H9 (cell line): ENCODE data around the gene HDAC7. TPM values are rescaled to one million over a fixed set of nuclear protein-coding genes. Genes with fewer than 3 reads are reported as not detected.

Experiments used
- DNase-seq: peaks from one replicate; pipeline ENCODE4 v3.0.0-alpha.2; 2017
- H2AFZ ChIP-seq: one replicate; pipeline ENCODE4 v1.6.1; 2013; ENCODE audit warnings: mild to moderate bottlenecking, low read length, control low read depth, moderate library complexity
- H2AK5ac ChIP-seq: 2 replicates; pipeline ENCODE4 v1.6.1; 2013; ENCODE audit warnings: low read length, control low read depth, mixed read lengths; ENCODE audit not compliant: insufficient read length
- H2BK120ac ChIP-seq: one replicate; pipeline ENCODE4 v1.6.1; 2013; ENCODE audit warnings: low read depth, mild to moderate bottlenecking, low read length, control low read depth, inconsistent platforms; ENCODE audit not compliant: poor library complexity, severe bottlenecking
- H2BK12ac ChIP-seq: 2 replicates; pipeline ENCODE4 v1.6.1; 2013; ENCODE audit warnings: low read length, control low read depth, mixed read lengths, low read depth; ENCODE audit not compliant: insufficient read length
- H2BK15ac ChIP-seq: 2 replicates; pipeline ENCODE4 v1.6.1; 2013; ENCODE audit warnings: low read depth, low read length, control low read depth
- H2BK20ac ChIP-seq: one replicate; pipeline ENCODE4 v1.6.1; 2013; ENCODE audit warnings: low read depth, mild to moderate bottlenecking, low read length, control low read depth, inconsistent platforms; ENCODE audit not compliant: poor library complexity, severe bottlenecking
- H2BK5ac ChIP-seq: 2 replicates; pipeline ENCODE4 v1.6.1; 2013; ENCODE audit warnings: low read length, control low read depth, mixed read lengths; ENCODE audit not compliant: insufficient read length
- H3K14ac ChIP-seq: 2 replicates; pipeline ENCODE4 v1.6.1; 2013; ENCODE audit warnings: low read length, control low read depth; ENCODE audit not compliant: insufficient read depth
- H3K18ac ChIP-seq: 2 replicates; pipeline ENCODE4 v1.6.1; 2013; ENCODE audit warnings: low read depth, mild to moderate bottlenecking, mixed read lengths, low read length, control low read depth; ENCODE audit not compliant: insufficient read length
- H3K23ac ChIP-seq: 2 replicates; pipeline ENCODE4 v1.6.1; 2013; ENCODE audit warnings: low read length, control low read depth, mixed read lengths, low read depth; ENCODE audit not compliant: insufficient read length
- H3K23me2 ChIP-seq: 2 replicates; pipeline ENCODE4 v1.6.1; 2013; ENCODE audit warnings: low read depth, mild to moderate bottlenecking, mixed read lengths, low read length, control low read depth; ENCODE audit not compliant: insufficient read length, poor library complexity, severe bottlenecking
- H3K27ac ChIP-seq: 2 replicates; pipeline ENCODE4 v1.5.1; 2013; ENCODE audit warnings: low read length, control low read depth, mixed read lengths, low read depth; ENCODE audit not compliant: insufficient read length
- H3K27me3 ChIP-seq: 2 replicates; pipeline ENCODE4 v1.6.1; 2013; ENCODE audit warnings: low read length, control low read depth, inconsistent platforms; ENCODE audit not compliant: insufficient read depth
- H3K4ac ChIP-seq: 2 replicates; pipeline ENCODE4 v1.6.1; 2013; ENCODE audit warnings: low read depth, mild to moderate bottlenecking, control low read depth, inconsistent platforms, low read length, moderate library complexity
- H3K4me1 ChIP-seq: 2 replicates; pipeline ENCODE4 v1.6.1; 2013; ENCODE audit warnings: low read length, control low read depth, inconsistent platforms; ENCODE audit not compliant: insufficient read depth
- H3K4me2 ChIP-seq: 2 replicates; pipeline ENCODE4 v1.6.1; 2013; ENCODE audit warnings: low read length, control low read depth, mixed read lengths; ENCODE audit not compliant: insufficient read length, insufficient read depth
- H3K56ac ChIP-seq: 2 replicates; pipeline ENCODE4 v1.6.1; 2013; ENCODE audit warnings: low read depth, mild to moderate bottlenecking, mixed read lengths, low read length, control low read depth; ENCODE audit not compliant: insufficient read length
- H3K79me1 ChIP-seq: 2 replicates; pipeline ENCODE4 v1.6.1; 2013; ENCODE audit warnings: low read depth, mild to moderate bottlenecking, moderate library complexity, low read length, control low read depth, inconsistent platforms; ENCODE audit not compliant: insufficient read depth, poor library complexity, severe bottlenecking
- H3K79me2 ChIP-seq: 2 replicates; pipeline ENCODE4 v1.6.1; 2013; ENCODE audit warnings: low read length, control low read depth, inconsistent platforms; ENCODE audit not compliant: insufficient read depth
- H3K9ac ChIP-seq: 2 replicates; pipeline ENCODE4 v1.6.1; 2013; ENCODE audit warnings: low read length, control low read depth, mixed read lengths; ENCODE audit not compliant: insufficient read length; ENCODE audit errors: extremely low read depth
- H3K9me3 ChIP-seq: one replicate; pipeline ENCODE4 v1.6.1; 2013; ENCODE audit warnings: low read depth, low read length, inconsistent platforms; ENCODE audit not compliant: control insufficient read depth
- H3T11ph ChIP-seq: one replicate; pipeline ENCODE4 v1.6.1; 2013; ENCODE audit warnings: mild to moderate bottlenecking, low read length, control low read depth, inconsistent platforms
- H4K20me1 ChIP-seq: one replicate; pipeline ENCODE4 v1.6.1; 2013; ENCODE audit not compliant: control insufficient read depth, insufficient read length, insufficient read depth
- H4K5ac ChIP-seq: 2 replicates; pipeline ENCODE4 v1.6.1; 2013; ENCODE audit warnings: low read depth, mild to moderate bottlenecking, mixed read lengths, low read length, control low read depth; ENCODE audit not compliant: insufficient read length
- H4K8ac ChIP-seq: replicated peaks from 2 replicates; pipeline ENCODE4 v1.6.1; 2013; ENCODE audit warnings: low read length, control low read depth, mixed read lengths, low read depth; ENCODE audit not compliant: insufficient read length
- H4K91ac ChIP-seq: 2 replicates; pipeline ENCODE4 v1.6.1; 2013; ENCODE audit warnings: low read depth, mild to moderate bottlenecking, moderate library complexity, mixed read lengths, low read length, control low read depth; ENCODE audit not compliant: insufficient read length
- H3K27ac Mint-ChIP-seq, 3 experiments: 2 replicates in 2 of 3; 3 replicates in 1 of 3; pipeline ENCODE4 v1.8.0; 2020 to 2021; ENCODE audit warnings: mixed read lengths in 3 of 3, mild to moderate bottlenecking in 1 of 3, moderate library complexity in 1 of 3
- H3K27me3 Mint-ChIP-seq: 2 replicates; pipeline ENCODE4 v1.8.0; 2021; ENCODE audit warnings: low read depth, mild to moderate bottlenecking, moderate library complexity, mixed read lengths
- H3K36me3 Mint-ChIP-seq, 3 experiments: 2 replicates in 2 of 3; 3 replicates in 1 of 3; pipeline ENCODE4 v1.8.0; 2020 to 2021; ENCODE audit warnings: low read depth in 3 of 3, mixed read lengths in 3 of 3; ENCODE audit not compliant: insufficient read depth in 1 of 3
- H3K4me1 Mint-ChIP-seq, 2 experiments: 2 replicates each; pipeline ENCODE4 v1.8.0; 2020; ENCODE audit warnings: mixed read lengths in 2 of 2
- H3K4me3 Mint-ChIP-seq, 2 experiments: 2 replicates in 1 of 2; 3 replicates in 1 of 2; pipeline ENCODE4 v1.8.0; 2020 to 2021; ENCODE audit warnings: mild to moderate bottlenecking in 2 of 2, mixed read lengths in 2 of 2, moderate library complexity in 1 of 2
- H3K9me3 Mint-ChIP-seq, 2 experiments: 2 replicates in 1 of 2; 3 replicates in 1 of 2; pipeline ENCODE4 v1.8.0; 2020; ENCODE audit warnings: mild to moderate bottlenecking in 2 of 2, mixed read lengths in 2 of 2, moderate library complexity in 1 of 2
- CTCF ChIP-seq: fragments of 200-600 bp; sonication (generic); conservative IDR thresholded peaks from 3 replicates; pipeline ENCODE4 v1.8.0; 2021; ENCODE audit warnings: antibody characterized with exemption, mild to moderate bottlenecking
- WGBS: extraction: QIAGEN DNeasy Blood & Tissue Kit; methylation state at CpG from one replicate; pipeline ENCODE4 v1.1.7; 2013; ENCODE audit warnings: missing lambda C conversion rate, low lambda C conversion rate, mixed read lengths; ENCODE audit not compliant: insufficient read length; ENCODE audit errors: extremely low coverage; 5-methylcytosine and 5-hydroxymethylcytosine counted together
- total RNA-seq: library from RNA; stranded (reverse); gene quantifications from 2 replicates; pipeline ENCODE4 v1.2.1, GENCODE V29; 2021

The HDAC7 gene
- total RNA-seq, 1 experiment from 2014 or later, result 72.1 TPM

GRCh38 chr12:47770086-47770726 is 49.5 kb downstream of the HDAC7 start:
- no peak overlapping the region for H2BK20ac ChIP-seq
- H3K79me1 ChIP-seq, result no peaks in the 10 kb centered on the region
- Mint-ChIP-seq H3K27me3 (peaks cover 17% of the 10 kb centered on the region), H3K4me1 (peaks cover 17 to 18% of the 10 kb centered on the region in 2 experiments), H3K4me3 (no peak overlapping the region), H3K27ac (no peak overlapping the region), H3K36me3 (no peaks in the 10 kb centered on the region; a peak in 1 of 7 replicates), H3K9me3 (no peaks in the 10 kb centered on the region)
- peaks cover 6% of the 10 kb centered on the region for H3K23me2 ChIP-seq
- H4K5ac ChIP-seq, result no peak overlapping the region
- H2AFZ ChIP-seq, result no peak overlapping the region
- TF ChIP-seq CTCF, result no peak
- H3K56ac ChIP-seq, result no peak overlapping the region
- no peak overlapping the region for H3K4me2 ChIP-seq
- peaks cover 3% of the 10 kb centered on the region for H4K20me1 ChIP-seq
- WGBS, result no CpG with 5 or more reads among the region's 3 CpGs
- no peak overlapping the region for H3T11ph ChIP-seq
- no peaks in the 10 kb centered on the region for H3K9me3 ChIP-seq
- H3K27ac ChIP-seq, result no peak overlapping the region
- H2AK5ac ChIP-seq, result no peak overlapping the region
- H3K14ac ChIP-seq, result no peak overlapping the region
- H3K4ac ChIP-seq, result no peak overlapping the region
- H2BK120ac ChIP-seq, result no peak overlapping the region
- DNase-seq, result no peak
- no peak overlapping the region for H4K91ac ChIP-seq
- H4K8ac ChIP-seq, result no peak overlapping the region
- no peak overlapping the region for H2BK12ac ChIP-seq
- no peak overlapping the region for H3K9ac ChIP-seq
- H2BK15ac ChIP-seq, result no peak overlapping the region
- no peaks in the 10 kb centered on the region for H3K79me2 ChIP-seq
- H3K4me1 ChIP-seq, result peaks cover 6% of the 10 kb centered on the region
- H3K23ac ChIP-seq, result no peak overlapping the region
- H3K18ac ChIP-seq, result no peak overlapping the region
- H2BK5ac ChIP-seq, result no peak overlapping the region
- no peaks in the 10 kb centered on the region for H3K27me3 ChIP-seq
